Esophagus muscularis mucosa (tissue), 4 donors: ENCODE measurements around the gene MLC1. TPM values are rescaled to one million over a fixed set of nuclear protein-coding genes. Genes with fewer than 3 reads are reported as not detected.

Experiments
- DNase-seq: peaks from one replicate; pipeline ENCODE4 v3.0.0-alpha.2; 2017; ENCODE audit errors: extremely low spot score
- H3K27ac ChIP-seq, 4 donors: fragments of 200-600 bp; sonication (generic); replicated peaks in 1 of 4; 1 replicate in 3 of 4; 2 replicates in 1 of 4; pipeline ENCODE4 v1.5.1; 2016 to 2019; ENCODE audit warnings: mild to moderate bottlenecking in 1 of 4
- H3K27me3 ChIP-seq, 4 donors: fragments of 200-600 bp; sonication (generic); one replicate each; pipeline versions ENCODE4 v1.5.1 to v1.6.0; 2016 to 2019
- H3K36me3 ChIP-seq, 4 donors: fragments of 200-600 bp; sonication (generic); one replicate each; pipeline ENCODE4 v1.5.1; 2016 to 2019
- H3K4me1 ChIP-seq, 4 donors: fragments of 200-600 bp; sonication (generic); one replicate each; pipeline ENCODE4 v1.5.1; 2016 to 2019
- H3K4me3 ChIP-seq, 4 donors: fragments of 200-600 bp; sonication (generic); 1 replicate in 2 of 4; 2 replicates in 2 of 4; pipeline ENCODE4 v1.5.1; 2016 to 2019; ENCODE audit warnings: mild to moderate bottlenecking in 4 of 4, moderate library complexity in 1 of 4
- H3K9me3 ChIP-seq, 4 donors: fragments of 200-600 bp; sonication (generic); 1 replicate in 3 of 4; 2 replicates in 1 of 4; pipeline ENCODE4 v1.5.1; 2016 to 2019
- CTCF ChIP-seq, 3 experiments: fragments of 200-600 bp in 2 of 3; fragments of 450-650 bp in 1 of 3; sonication (generic) in 2 of 3; IDR thresholded peaks; one replicate each; pipeline ENCODE4 v1.5.1; 2017 to 2019; ENCODE audit warnings: antibody characterized with exemption in 3 of 3, mild to moderate bottlenecking in 2 of 3, moderate library complexity in 1 of 3
- EP300 ChIP-seq: sonication (generic); formaldehyde crosslinking; IDR thresholded peaks from one replicate; pipeline ENCODE4 v1.6.1; 2017; ENCODE audit warnings: antibody characterized with exemption
- POLR2A ChIP-seq: fragments of 450-650 bp; IDR thresholded peaks from one replicate; pipeline ENCODE4 v1.6.1; 2017; ENCODE audit warnings: antibody characterized with exemption, moderate library complexity, mild to moderate bottlenecking, low read depth
- POLR2AphosphoS5 ChIP-seq, 2 donors: sonication (generic); formaldehyde crosslinking; IDR thresholded peaks; one replicate each; pipeline ENCODE4 v1.6.1; 2017; ENCODE audit warnings: antibody characterized with exemption in 2 of 2
- WGBS: methylation state at CpG from one replicate; pipeline ENCODE4 v1.1.5; 2018; 5-methylcytosine and 5-hydroxymethylcytosine counted together
- intact Hi-C: fragments of 100-400 bp; cut with DNase I; formaldehyde crosslinking; loops from one replicate; pipeline ENCODE4 v1.15.1; 2023
- total RNA-seq, 4 donors: library from RNA; depleted of rRNA; stranded (reverse); fragments of >200 nt; gene quantifications; one replicate each; pipeline versions ENCODE4 v1.1.0 to v1.2.1, GENCODE V29; 2016

The MLC1 gene
- total RNA-seq, 4 donors from 2014 or later = 0.13 to 0.17 (median 0.17) TPM; not detected in 1

DNA sequence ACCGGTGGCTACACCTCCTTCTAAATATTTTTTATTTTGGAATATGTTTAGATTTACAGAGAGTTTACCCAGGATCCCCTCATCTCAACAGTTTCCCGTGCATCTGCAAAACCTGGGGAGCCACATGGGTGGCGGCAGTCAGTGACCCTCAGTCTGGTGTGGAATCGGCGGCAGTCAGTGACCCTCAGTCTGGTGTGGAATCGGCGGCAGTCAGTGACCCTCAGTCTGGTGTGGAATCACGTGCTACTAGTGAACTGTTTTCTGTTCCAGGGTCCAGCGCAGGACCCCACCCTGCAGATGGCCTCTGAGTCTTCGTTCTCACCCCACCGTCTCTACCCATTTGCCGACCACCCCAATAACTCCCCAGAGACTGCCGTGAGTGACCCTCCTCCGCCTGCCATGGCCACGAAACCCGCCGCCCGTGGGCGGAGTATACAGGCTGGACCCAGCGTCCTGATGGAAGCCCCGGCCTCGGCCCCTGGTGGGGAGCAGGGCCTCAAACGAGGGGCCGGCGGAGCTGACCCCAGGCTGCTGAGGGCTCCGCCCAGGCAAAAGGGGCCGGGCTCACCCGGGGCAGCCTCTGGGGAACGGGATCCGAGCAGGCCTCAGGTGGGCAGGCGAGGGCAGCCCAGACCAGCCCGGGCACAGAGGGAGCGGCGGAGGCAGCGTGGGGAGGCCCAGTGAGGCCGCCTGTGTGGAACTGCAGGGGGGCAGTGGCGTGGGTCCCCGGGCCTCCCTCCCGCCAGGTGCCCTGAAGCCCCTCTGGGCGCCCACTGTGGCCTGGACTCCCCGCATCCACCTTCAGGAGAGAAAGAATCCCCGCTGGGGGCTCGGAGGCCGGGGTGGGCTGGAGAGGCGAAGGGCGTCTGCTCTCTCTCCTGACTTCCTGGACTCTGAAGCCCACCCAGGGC, 75.2 kb downstream of the MLC1 start:
- no peak for DNase-seq
- peaks cover 4 to 62% (median 51%) of the 10 kb centered on the region in 4 donors for H3K27me3 ChIP-seq

More for the DNA sequence above, 75.2 kb downstream of the MLC1 start:
- TF ChIP-seq POLR2AphosphoS5 (IDR thresholded peaks at IDR 0.05) = no peak
- TF ChIP-seq POLR2A = no peak
- TF ChIP-seq EP300 = no peak
- TF ChIP-seq CTCF (IDR thresholded peaks at IDR 0.05) = no peak
- peak overlapping the region in 1 of 4 donors; percentile 18 for H3K4me3 ChIP-seq
- no peaks in the 10 kb centered on the region for H3K9me3 ChIP-seq
- intact Hi-C loops = no loop called here
- H3K4me1 ChIP-seq = peaks cover 6 to 27% (median 19%) of the 10 kb centered on the region in 4 donors
- H3K27ac ChIP-seq = no peak overlapping the region
- no peaks in the 10 kb centered on the region for H3K36me3 ChIP-seq
- WGBS = 91% methylated on average over 15 of the region's 46 CpGs

Other genes with a start within 250 kb of the MLC1 start
- 10 to 100 TPM in 1 of 4 donors, 1 to 10 TPM in 3; 6.6 to 11.1 (median 9.5) TPM for gene ZBED4, start 231.6 kb downstream of the MLC1 start, total RNA-seq
- gene ALG12, start 167.0 kb downstream of the MLC1 start, total RNA-seq = 10 to 100 TPM; 17.7 to 28.0 (median 23.8) TPM
- gene CRELD2, start 166.8 kb downstream of the MLC1 start, total RNA-seq = 10 to 100 TPM; 32.0 to 38.2 (median 34.2) TPM
- gene PIM3, start 124.7 kb downstream of the MLC1 start, total RNA-seq = 100 to 1,000 TPM in 1 of 4 donors, 10 to 100 TPM in 3; 36.1 to 106 (median 56.5) TPM
- gene IL17REL, start 72.7 kb downstream of the MLC1 start, total RNA-seq = not detected
- not detected for gene TTLL8, start 27.1 kb downstream of the MLC1 start, total RNA-seq
- gene MOV10L1, start 4.6 kb upstream of the MLC1 start, total RNA-seq = under 1 TPM; 0.23 to 0.83 (median 0.40) TPM
- 1 to 10 TPM in 1 of 4 donors, under 1 TPM in 3; 0.33 to 1.0 (median 0.56) TPM for gene PANX2, start 85.3 kb upstream of the MLC1 start, total RNA-seq
- gene TRABD, start 100.5 kb upstream of the MLC1 start, total RNA-seq = 10 to 100 TPM; 18.3 to 31.0 (median 22.3) TPM
- gene SELENOO, start 115.6 kb upstream of the MLC1 start, total RNA-seq = 10 to 100 TPM; 22.4 to 41.0 (median 23.0) TPM
- gene TUBGCP6, start 159.6 kb upstream of the MLC1 start, total RNA-seq = 10 to 100 TPM; 20.2 to 38.0 (median 30.0) TPM
- gene HDAC10, start 165.8 kb upstream of the MLC1 start, total RNA-seq = 10 to 100 TPM; 10.2 to 19.5 (median 17.4) TPM
- gene MAPK12, start 176.3 kb upstream of the MLC1 start, total RNA-seq = 10 to 100 TPM in 3 of 4 donors, 1 to 10 TPM in 1; 5.8 to 22.9 (median 16.1) TPM
- 10 to 100 TPM in 2 of 4 donors, 1 to 10 TPM in 2; 3.7 to 12.5 (median 10.1) TPM for gene MAPK11, start 185.0 kb upstream of the MLC1 start, total RNA-seq
- gene PLXNB2, start 222.2 kb upstream of the MLC1 start, total RNA-seq = 100 to 1,000 TPM; 115 to 218 (median 154) TPM
- 1 to 10 TPM; 1.7 to 3.8 (median 2.5) TPM for gene DENND6B, start 241.6 kb upstream of the MLC1 start, total RNA-seq